Breast epithelium (tissue), 3 donors: Measurements from ENCODE around the gene EIF4B.

Experiments used
- POLR2A ChIP-seq: fragments of 450-650 bp; IDR thresholded peaks from one replicate; pipeline ENCODE4 v1.6.1; 2016; ENCODE audit warnings: antibody characterized with exemption, mild to moderate bottlenecking, moderate library complexity
- TF ChIP-seq, protein P1 (sequence below), 3 donors: fragments of 450-650 bp; IDR thresholded peaks; one replicate each; pipeline ENCODE4 v1.5.1; 2016 to 2017; ENCODE audit warnings: antibody characterized with exemption in 3 of 3, mild to moderate bottlenecking in 3 of 3, moderate library complexity in 3 of 3

- TF ChIP-seq, protein P1, sequence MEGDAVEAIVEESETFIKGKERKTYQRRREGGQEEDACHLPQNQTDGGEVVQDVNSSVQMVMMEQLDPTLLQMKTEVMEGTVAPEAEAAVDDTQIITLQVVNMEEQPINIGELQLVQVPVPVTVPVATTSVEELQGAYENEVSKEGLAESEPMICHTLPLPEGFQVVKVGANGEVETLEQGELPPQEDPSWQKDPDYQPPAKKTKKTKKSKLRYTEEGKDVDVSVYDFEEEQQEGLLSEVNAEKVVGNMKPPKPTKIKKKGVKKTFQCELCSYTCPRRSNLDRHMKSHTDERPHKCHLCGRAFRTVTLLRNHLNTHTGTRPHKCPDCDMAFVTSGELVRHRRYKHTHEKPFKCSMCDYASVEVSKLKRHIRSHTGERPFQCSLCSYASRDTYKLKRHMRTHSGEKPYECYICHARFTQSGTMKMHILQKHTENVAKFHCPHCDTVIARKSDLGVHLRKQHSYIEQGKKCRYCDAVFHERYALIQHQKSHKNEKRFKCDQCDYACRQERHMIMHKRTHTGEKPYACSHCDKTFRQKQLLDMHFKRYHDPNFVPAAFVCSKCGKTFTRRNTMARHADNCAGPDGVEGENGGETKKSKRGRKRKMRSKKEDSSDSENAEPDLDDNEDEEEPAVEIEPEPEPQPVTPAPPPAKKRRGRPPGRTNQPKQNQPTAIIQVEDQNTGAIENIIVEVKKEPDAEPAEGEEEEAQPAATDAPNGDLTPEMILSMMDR (IDR thresholded peaks at IDR 0.05): peak; percentile 64 to 89 (median 86)
- TF ChIP-seq POLR2A: no peak
Observed at GRCh38 chr12:53053218-53054111, 47.2 kb downstream of the EIF4B start.
